ENCODE results near the gene ELL.

GRCh38 chr19:18457483-18458331 is 64.2 kb downstream of the ELL start:
- TF ChIP-seq EZH2 (IDR thresholded peaks at IDR 0.05; ENCODE audit: insufficient read depth, low read length): no peak
- no peak for TF ChIP-seq CTCF (IDR thresholded peaks at IDR 0.05; ENCODE audit: insufficient read depth, low read depth, low read length)
